UCSD-AML1 (cell line): ENCODE measurements around the gene SLC35E2B.

Source experiments
- DNase-seq: peaks from one replicate; lab custom pipeline; 2025; ENCODE audit not compliant: unreplicated experiment; lab: John Stamatoyannopoulos, UW

The SLC35E2B gene

GRCh38 chr1:1614954-1615255 lies 77.7 kb downstream of the SLC35E2B start:
- no peak for DNase-seq

- no peak for DNase-seq
Measured at GRCh38 chr1:1614204-1614953, 78.2 kb downstream of the SLC35E2B start.

GRCh38 chr1:1613509-1614082 lies 79.0 kb downstream of the SLC35E2B start:
- DNase-seq, result no peak

GRCh38 chr1:1612104-1612400 lies 80.5 kb downstream of the SLC35E2B start:
- DNase-seq, result no peak

GRCh38 chr1:1610796-1611195 lies 81.8 kb downstream of the SLC35E2B start:
- DNase-seq, result no peak

- DNase-seq, result no peak
Measured at GRCh38 chr1:1609822-1610485, 82.6 kb downstream of the SLC35E2B start.
